SK-N-SH treated with all-trans-retinoic acid at 6 μM for 48 hours (cell line): Measurements from ENCODE around the gene PTPRD.

Experiments
- ATAC-seq: fragments of 200-7000 bp; cut with Tn5 transposase; 3 replicates; pipeline ENCODE4 v1.9.1; 2020; ENCODE audit warnings: mild to moderate bottlenecking, moderate library complexity
- ARNTL ChIP-seq: fragments of 450-650 bp; formaldehyde crosslinking; IDR thresholded peaks from 2 replicates; pipeline ENCODE4 v1.5.0; 2020; ENCODE audit warnings: low read depth, mild to moderate bottlenecking, moderate library complexity, borderline replicate concordance
- BACH2 ChIP-seq: fragments of 250-450 bp; sonication (Bioruptor Pico); IDR thresholded peaks from 2 replicates; pipeline ENCODE4 v1.9.0; 2021; ENCODE audit warnings: mild to moderate bottlenecking, borderline replicate concordance
- CREB5 ChIP-seq: fragments of 250-450 bp; sonication (Bioruptor Pico); IDR thresholded peaks from 2 replicates; pipeline ENCODE4 v1.5.1; 2020; ENCODE audit warnings: low read depth, mild to moderate bottlenecking, moderate library complexity
- CSDC2 ChIP-seq: fragments of 250-450 bp; sonication (Bioruptor Pico); IDR thresholded peaks from 2 replicates; pipeline ENCODE4 v1.5.0; 2020; ENCODE audit warnings: mild to moderate bottlenecking, moderate library complexity
- CSRNP3 ChIP-seq: fragments of 250-450 bp; sonication (Bioruptor Pico); IDR thresholded peaks from 2 replicates; pipeline ENCODE4 v1.5.1; 2021; ENCODE audit warnings: mild to moderate bottlenecking, moderate library complexity
- ESRRG ChIP-seq: fragments of 250-450 bp; sonication (Bioruptor Pico); IDR thresholded peaks from 2 replicates; pipeline ENCODE4 v1.6.1; 2021; ENCODE audit warnings: mild to moderate bottlenecking
- GLIS3 ChIP-seq: fragments of 250-450 bp; sonication (Bioruptor Pico); IDR thresholded peaks from 2 replicates; pipeline ENCODE4 v1.5.0; 2020; ENCODE audit warnings: mild to moderate bottlenecking, moderate library complexity
- ISL1 ChIP-seq: fragments of 250-450 bp; sonication (Bioruptor Pico); IDR thresholded peaks from 2 replicates; pipeline ENCODE4 v2.1.2; 2022; ENCODE audit warnings: mild to moderate bottlenecking, moderate library complexity
- PPARA ChIP-seq: fragments of 250-450 bp; sonication (Bioruptor Pico); IDR thresholded peaks from 2 replicates; pipeline ENCODE4 v1.5.0; 2020; ENCODE audit warnings: mild to moderate bottlenecking, borderline replicate concordance
- RARB ChIP-seq: fragments of 250-450 bp; sonication (Bioruptor Pico); IDR thresholded peaks from 2 replicates; pipeline ENCODE4 v1.8.0; 2021; ENCODE audit warnings: mild to moderate bottlenecking, moderate library complexity
- SNAI2 ChIP-seq: fragments of 250-450 bp; sonication (Bioruptor Pico); IDR thresholded peaks from 2 replicates; pipeline ENCODE4 v1.5.0; 2020; ENCODE audit warnings: mild to moderate bottlenecking, moderate library complexity
- TCF4 ChIP-seq: fragments of 250-450 bp; sonication (Bioruptor Pico); IDR thresholded peaks from 2 replicates; pipeline ENCODE4 v1.8.0; 2021; ENCODE audit warnings: mild to moderate bottlenecking, moderate library complexity, borderline replicate concordance
- TOX ChIP-seq: fragments of 250-450 bp; sonication (Bioruptor Pico); IDR thresholded peaks from 2 replicates; pipeline ENCODE4 v1.8.0; 2021; ENCODE audit warnings: mild to moderate bottlenecking, moderate library complexity, borderline replicate concordance
- TSHZ2 ChIP-seq: fragments of 250-450 bp; sonication (Bioruptor Pico); IDR thresholded peaks from 2 replicates; pipeline ENCODE4 v1.5.0; 2020; ENCODE audit warnings: mild to moderate bottlenecking, moderate library complexity
- ZC3H10 ChIP-seq: fragments of 250-450 bp; sonication (Bioruptor Pico); IDR thresholded peaks from 2 replicates; pipeline ENCODE4 v1.5.1; 2021; ENCODE audit warnings: mild to moderate bottlenecking, moderate library complexity
- ZFP3 ChIP-seq: fragments of 250-450 bp; sonication (Bioruptor Pico); IDR thresholded peaks from 2 replicates; pipeline ENCODE4 v1.5.0; 2020; ENCODE audit warnings: mild to moderate bottlenecking, moderate library complexity
- ZFP30 ChIP-seq: fragments of 450-650 bp; formaldehyde crosslinking; IDR thresholded peaks from 2 replicates; pipeline ENCODE4 v1.5.0; 2022; ENCODE audit warnings: mild to moderate bottlenecking, moderate library complexity
- ZNF565 ChIP-seq: fragments of 450-650 bp; formaldehyde crosslinking; conservative IDR thresholded peaks from 2 replicates; pipeline ENCODE4 v1.5.0; 2020; ENCODE audit warnings: low read depth, mild to moderate bottlenecking, moderate library complexity
- ZNF70 ChIP-seq: fragments of 450-650 bp; formaldehyde crosslinking; IDR thresholded peaks from 2 replicates; pipeline ENCODE4 v1.5.0; 2020; ENCODE audit warnings: mild to moderate bottlenecking, moderate library complexity
- ZNF8 ChIP-seq: fragments of 450-650 bp; formaldehyde crosslinking; IDR thresholded peaks from 2 replicates; pipeline ENCODE4 v1.5.0; 2020; ENCODE audit warnings: mild to moderate bottlenecking, moderate library complexity
- TF ChIP-seq, protein P1 (sequence below): fragments of 250-450 bp; sonication (Bioruptor Pico); IDR thresholded peaks from 2 replicates; pipeline ENCODE4 v1.8.0; 2020; ENCODE audit warnings: mild to moderate bottlenecking, moderate library complexity, borderline replicate concordance
- TF ChIP-seq, protein P2 (sequence below): fragments of 250-450 bp; sonication (Bioruptor Pico); IDR thresholded peaks from 2 replicates; pipeline ENCODE4 v1.8.0; 2021; ENCODE audit warnings: low read depth, mild to moderate bottlenecking, moderate library complexity, borderline replicate concordance

PTPRD gene

DNA sequence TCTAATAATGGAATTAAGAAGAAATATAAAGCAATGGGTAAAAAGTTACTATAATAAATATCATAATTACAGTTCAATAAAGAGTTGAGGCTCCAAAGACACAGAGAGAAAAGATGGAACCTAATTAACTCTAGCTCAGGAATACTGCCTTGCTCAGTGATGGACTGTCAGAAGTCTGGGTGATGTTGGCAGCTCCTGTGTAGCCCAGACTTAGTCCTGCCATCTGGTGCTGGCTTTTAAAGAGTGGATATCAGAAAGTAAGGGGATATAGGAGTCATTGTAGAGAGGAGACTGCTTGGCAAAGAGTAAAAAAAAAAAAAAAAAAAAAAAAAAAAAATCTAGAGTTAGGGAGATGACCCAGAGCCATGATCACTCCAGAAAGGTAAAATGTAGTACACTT is 2261.4 kb downstream of the PTPRD start:
- no peak for ATAC-seq
- TF ChIP-seq BACH2 = no peak
- no peak for TF ChIP-seq SNAI2 (CRISPR knock-in tag)
- no peak for TF ChIP-seq ZFP30 (CRISPR knock-in tag)
- no peak for TF ChIP-seq CREB5
- TF ChIP-seq ZC3H10 (CRISPR knock-in tag) = no peak
- TF ChIP-seq TCF4 (CRISPR knock-in tag) = no peak
- no peak for TF ChIP-seq TSHZ2
- no peak for TF ChIP-seq ZNF8 (CRISPR knock-in tag)
- no peak for TF ChIP-seq ZNF565 (CRISPR knock-in tag)
- no peak for TF ChIP-seq TOX (CRISPR knock-in tag)
- no peak for TF ChIP-seq RARB
- TF ChIP-seq ZNF70 (CRISPR knock-in tag) = no peak
- TF ChIP-seq, protein P1, sequence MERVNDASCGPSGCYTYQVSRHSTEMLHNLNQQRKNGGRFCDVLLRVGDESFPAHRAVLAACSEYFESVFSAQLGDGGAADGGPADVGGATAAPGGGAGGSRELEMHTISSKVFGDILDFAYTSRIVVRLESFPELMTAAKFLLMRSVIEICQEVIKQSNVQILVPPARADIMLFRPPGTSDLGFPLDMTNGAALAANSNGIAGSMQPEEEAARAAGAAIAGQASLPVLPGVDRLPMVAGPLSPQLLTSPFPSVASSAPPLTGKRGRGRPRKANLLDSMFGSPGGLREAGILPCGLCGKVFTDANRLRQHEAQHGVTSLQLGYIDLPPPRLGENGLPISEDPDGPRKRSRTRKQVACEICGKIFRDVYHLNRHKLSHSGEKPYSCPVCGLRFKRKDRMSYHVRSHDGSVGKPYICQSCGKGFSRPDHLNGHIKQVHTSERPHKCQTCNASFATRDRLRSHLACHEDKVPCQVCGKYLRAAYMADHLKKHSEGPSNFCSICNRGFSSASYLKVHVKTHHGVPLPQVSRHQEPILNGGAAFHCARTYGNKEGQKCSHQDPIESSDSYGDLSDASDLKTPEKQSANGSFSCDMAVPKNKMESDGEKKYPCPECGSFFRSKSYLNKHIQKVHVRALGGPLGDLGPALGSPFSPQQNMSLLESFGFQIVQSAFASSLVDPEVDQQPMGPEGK (CRISPR knock-in tag) = no peak

DNA sequence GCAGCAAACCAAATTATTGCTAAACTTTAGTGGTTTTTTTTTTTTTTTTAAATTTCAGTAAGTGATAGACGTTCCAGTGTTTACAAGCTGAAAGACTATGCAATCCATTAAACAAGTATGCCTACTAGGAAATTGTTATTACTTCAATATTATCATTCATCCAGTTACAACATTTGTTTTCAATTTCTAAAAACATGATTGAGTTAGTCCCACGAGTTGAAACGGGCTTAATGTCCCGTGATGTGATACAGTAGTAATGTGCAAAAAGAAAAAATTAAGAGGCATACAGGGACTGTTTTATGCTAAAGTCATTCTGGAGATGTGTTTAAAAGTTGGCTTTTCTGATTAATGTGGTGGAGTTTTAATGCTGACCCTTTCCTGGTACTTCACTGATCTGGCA is 2262.9 kb downstream of the PTPRD start:
- ATAC-seq = no peak; the same call in 2 of the 3 replicates
- no peak for TF ChIP-seq SNAI2 (CRISPR knock-in tag)
- no peak for TF ChIP-seq ZNF565 (CRISPR knock-in tag)
- TF ChIP-seq TOX (CRISPR knock-in tag) = no peak
- TF ChIP-seq ZNF8 (CRISPR knock-in tag) = no peak
- TF ChIP-seq, protein P2, sequence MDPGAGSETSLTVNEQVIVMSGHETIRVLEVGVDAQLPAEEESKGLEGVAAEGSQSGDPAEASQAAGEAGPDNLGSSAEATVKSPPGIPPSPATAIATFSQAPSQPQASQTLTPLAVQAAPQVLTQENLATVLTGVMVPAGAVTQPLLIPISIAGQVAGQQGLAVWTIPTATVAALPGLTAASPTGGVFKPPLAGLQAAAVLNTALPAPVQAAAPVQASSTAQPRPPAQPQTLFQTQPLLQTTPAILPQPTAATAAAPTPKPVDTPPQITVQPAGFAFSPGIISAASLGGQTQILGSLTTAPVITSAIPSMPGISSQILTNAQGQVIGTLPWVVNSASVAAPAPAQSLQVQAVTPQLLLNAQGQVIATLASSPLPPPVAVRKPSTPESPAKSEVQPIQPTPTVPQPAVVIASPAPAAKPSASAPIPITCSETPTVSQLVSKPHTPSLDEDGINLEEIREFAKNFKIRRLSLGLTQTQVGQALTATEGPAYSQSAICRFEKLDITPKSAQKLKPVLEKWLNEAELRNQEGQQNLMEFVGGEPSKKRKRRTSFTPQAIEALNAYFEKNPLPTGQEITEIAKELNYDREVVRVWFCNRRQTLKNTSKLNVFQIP (CRISPR knock-in tag) = no peak
- TF ChIP-seq GLIS3 (CRISPR knock-in tag) = no peak
- TF ChIP-seq CSDC2 = no peak
- TF ChIP-seq CSRNP3 (CRISPR knock-in tag) = no peak
- TF ChIP-seq ZFP30 (CRISPR knock-in tag) = no peak
- TF ChIP-seq ESRRG = no peak
- TF ChIP-seq ZFP3 (CRISPR knock-in tag) = no peak
- no peak for TF ChIP-seq BACH2
- TF ChIP-seq RARB = no peak
- no peak for TF ChIP-seq ARNTL
- no peak for TF ChIP-seq PPARA (CRISPR knock-in tag)
- no peak for TF ChIP-seq CREB5
- TF ChIP-seq, all 23 proteins: peak for 0

GRCh38 chr9:8349376-8349775 is 2263.4 kb downstream of the PTPRD start:
- no peak for TF ChIP-seq BACH2
- peak; percentile 47; the same call in 1 of the 2 replicates for TF ChIP-seq TCF4 (CRISPR knock-in tag)
- no peak for TF ChIP-seq RARB
- peak; percentile 40; the same call in 1 of the 2 replicates for TF ChIP-seq ISL1 (CRISPR knock-in tag)

More at GRCh38 chr9:8349376-8349775, 2263.4 kb downstream of the PTPRD start:
- no peak; the same call in 2 of the 3 replicates for ATAC-seq
